Prostate gland (tissue), 2 donors: ENCODE measurements around the gene AMBP.

Experiments used
- POLR2A ChIP-seq: fragments of 450-650 bp; IDR thresholded peaks from one replicate; pipeline ENCODE4 v1.6.1; 2016; ENCODE audit warnings: antibody characterized with exemption, mild to moderate bottlenecking
- TF ChIP-seq, protein P1 (sequence below), 4 experiments: fragments of 200-600 bp in 2 of 4; fragments of 450-650 bp in 2 of 4; sonication (generic) in 2 of 4; IDR thresholded peaks; 1 replicate in 3 of 4; 2 replicates in 1 of 4; pipeline ENCODE4 v1.5.1; 2016 to 2019; ENCODE audit warnings: antibody characterized with exemption in 4 of 4, mild to moderate bottlenecking in 2 of 4, moderate library complexity in 2 of 4

DNA sequence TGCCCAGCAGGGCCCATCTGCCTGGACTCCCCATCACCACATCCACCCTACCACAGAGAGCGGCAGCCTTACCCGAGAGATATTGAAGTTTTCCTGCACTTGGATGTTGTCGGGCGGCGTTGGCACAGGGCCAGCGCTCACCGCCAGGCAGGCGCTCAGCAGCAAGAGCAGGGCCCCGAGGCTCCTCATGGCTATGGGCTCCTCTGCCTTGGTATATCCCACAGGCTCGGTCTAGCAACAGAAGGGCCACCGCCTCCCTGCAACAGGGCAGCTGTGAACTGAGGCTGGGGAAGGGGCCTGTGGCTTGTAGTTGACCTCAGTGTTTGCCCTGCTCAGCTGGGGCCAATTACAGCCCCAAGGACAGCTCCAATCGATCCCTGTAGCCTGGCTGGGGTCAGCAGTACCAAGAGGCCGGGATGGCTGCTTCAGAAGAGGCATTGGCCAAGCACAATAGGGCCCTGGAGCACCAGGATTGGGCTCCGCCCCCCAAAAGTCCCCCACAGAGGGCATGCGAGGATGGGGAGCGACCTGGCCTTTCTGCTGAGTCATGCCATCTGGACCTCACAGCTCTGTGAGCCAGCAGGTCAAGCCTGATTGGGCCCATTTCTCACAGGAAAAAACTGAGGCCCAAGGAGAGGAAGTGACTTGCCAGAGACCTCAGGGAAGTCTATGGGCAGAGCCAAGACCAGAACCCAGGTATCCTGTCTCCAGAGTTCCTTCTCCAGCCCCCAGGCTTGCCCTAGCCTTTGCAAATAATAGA is at the start of gene AMBP:
- TF ChIP-seq, protein P1, sequence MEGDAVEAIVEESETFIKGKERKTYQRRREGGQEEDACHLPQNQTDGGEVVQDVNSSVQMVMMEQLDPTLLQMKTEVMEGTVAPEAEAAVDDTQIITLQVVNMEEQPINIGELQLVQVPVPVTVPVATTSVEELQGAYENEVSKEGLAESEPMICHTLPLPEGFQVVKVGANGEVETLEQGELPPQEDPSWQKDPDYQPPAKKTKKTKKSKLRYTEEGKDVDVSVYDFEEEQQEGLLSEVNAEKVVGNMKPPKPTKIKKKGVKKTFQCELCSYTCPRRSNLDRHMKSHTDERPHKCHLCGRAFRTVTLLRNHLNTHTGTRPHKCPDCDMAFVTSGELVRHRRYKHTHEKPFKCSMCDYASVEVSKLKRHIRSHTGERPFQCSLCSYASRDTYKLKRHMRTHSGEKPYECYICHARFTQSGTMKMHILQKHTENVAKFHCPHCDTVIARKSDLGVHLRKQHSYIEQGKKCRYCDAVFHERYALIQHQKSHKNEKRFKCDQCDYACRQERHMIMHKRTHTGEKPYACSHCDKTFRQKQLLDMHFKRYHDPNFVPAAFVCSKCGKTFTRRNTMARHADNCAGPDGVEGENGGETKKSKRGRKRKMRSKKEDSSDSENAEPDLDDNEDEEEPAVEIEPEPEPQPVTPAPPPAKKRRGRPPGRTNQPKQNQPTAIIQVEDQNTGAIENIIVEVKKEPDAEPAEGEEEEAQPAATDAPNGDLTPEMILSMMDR (IDR thresholded peaks at IDR 0.05) = no peak
- no peak for TF ChIP-seq POLR2A
